Thoracic aorta (tissue), 2 donors: ENCODE results near the gene PARP9. TPM values are rescaled to one million over a fixed set of nuclear protein-coding genes. Genes with fewer than 3 reads are reported as not detected.

Experiments
- ATAC-seq: fragments of 150-250 bp; one replicate; pipeline ENCODE4 v1.8.0; 2017; ENCODE audit warnings: low read depth; ENCODE audit not compliant: insufficient number of reproducible peaks, low FRiP score
- DNase-seq: peaks from one replicate; pipeline ENCODE4 v3.0.0-alpha.2; 2020; ENCODE audit warnings: low spot score
- H3K27ac ChIP-seq, 2 donors: fragments of 200-600 bp; sonication (generic); 1 replicate in 1 of 2; 2 replicates in 1 of 2; pipeline ENCODE4 v1.5.1; 2016; ENCODE audit warnings: mild to moderate bottlenecking in 2 of 2, moderate library complexity in 2 of 2
- H3K27me3 ChIP-seq: fragments of 200-600 bp; sonication (generic); replicated peaks from 2 replicates; pipeline ENCODE4 v1.6.0; 2016; ENCODE audit warnings: mild to moderate bottlenecking; ENCODE audit not compliant: insufficient read depth
- H3K36me3 ChIP-seq: fragments of 200-600 bp; sonication (generic); one replicate; pipeline ENCODE4 v1.5.1; 2016
- H3K4me1 ChIP-seq, 2 donors: fragments of 200-600 bp; sonication (generic); 1 replicate in 1 of 2; 2 replicates in 1 of 2; pipeline versions ENCODE4 v1.5.1 to v1.6.0; 2016; ENCODE audit warnings: low read depth in 2 of 2, mild to moderate bottlenecking in 1 of 2; ENCODE audit not compliant: control insufficient read depth in 1 of 2
- H3K4me3 ChIP-seq: fragments of 200-600 bp; sonication (generic); 2 replicates; pipeline ENCODE4 v1.5.1; 2016; ENCODE audit warnings: mild to moderate bottlenecking
- H3K9me3 ChIP-seq: fragments of 200-600 bp; sonication (generic); 2 replicates; pipeline ENCODE4 v1.5.1; 2016
- CTCF ChIP-seq: fragments of 200-600 bp; sonication (generic); IDR thresholded peaks from one replicate; pipeline ENCODE4 v1.5.1; 2019; ENCODE audit warnings: antibody characterized with exemption
- total RNA-seq, 2 donors: library from RNA; depleted of rRNA; stranded (reverse); fragments of >200 nt; gene quantifications; one replicate each; pipeline versions ENCODE4 v1.1.0 to v1.2.3, GENCODE V29; 2016

The PARP9 gene
- total RNA-seq, 2 donors from 2014 or later: 31.8 to 38.0 TPM

- Histone ChIP-seq H3K4me3 (no peak overlapping the region), H3K9me3 (peaks cover 13% of the 10 kb centered on the region), H3K27ac (no peak overlapping the region), H3K36me3 (no peaks in the 10 kb centered on the region), H3K27me3 (no peaks in the 10 kb centered on the region), H3K4me1 (no peaks in the 10 kb centered on the region)
- DNase-seq (no peak), ATAC-seq (no peak)
- TF ChIP-seq CTCF: no peak
Measured at GRCh38 chr3:122582390-122582789, 18.3 kb upstream of the PARP9 start.

GRCh38 chr3:122581622-122582021 is 17.5 kb upstream of the PARP9 start:
- Histone ChIP-seq H3K36me3 (no peaks in the 10 kb centered on the region), H3K4me3 (no peak overlapping the region), H3K27me3 (no peaks in the 10 kb centered on the region), H3K27ac (no peak overlapping the region), H3K9me3 (peaks cover 13% of the 10 kb centered on the region), H3K4me1 (no peaks in the 10 kb centered on the region)
- no peak for TF ChIP-seq CTCF
- no peak for ATAC-seq
- no peak for DNase-seq

- Histone ChIP-seq H3K4me1 (no peaks in the 10 kb centered on the region), H3K4me3 (no peak overlapping the region), H3K9me3 (peaks cover 13% of the 10 kb centered on the region), H3K36me3 (no peaks in the 10 kb centered on the region), H3K27ac (no peak overlapping the region), H3K27me3 (no peaks in the 10 kb centered on the region)
- no peak for ATAC-seq
- DNase-seq: no peak
- TF ChIP-seq CTCF: no peak
Measured at GRCh38 chr3:122580470-122580869, 16.4 kb upstream of the PARP9 start.

GRCh38 chr3:122578069-122578740 is 14.1 kb upstream of the PARP9 start:
- H3K27me3 ChIP-seq: no peaks in the 10 kb centered on the region
- peak overlapping the region; percentile 71 for H3K4me3 ChIP-seq
- no peak for DNase-seq
- no peaks in the 10 kb centered on the region for H3K36me3 ChIP-seq
- no peak for TF ChIP-seq CTCF
- no peak for ATAC-seq
- H3K4me1 ChIP-seq: no peaks in the 10 kb centered on the region
- H3K9me3 ChIP-seq: peaks cover 13% of the 10 kb centered on the region
- no peak overlapping the region for H3K27ac ChIP-seq

GRCh38 chr3:122577409-122578031 is 13.4 kb upstream of the PARP9 start, which contains the start of gene PARP15:
TSS of gene PARP15 (plus strand) at chr3:122577650. CDS start at chr3:122577668, 18 bp downstream.
- H3K27me3 ChIP-seq: no peaks in the 10 kb centered on the region
- H3K4me1 ChIP-seq: no peaks in the 10 kb centered on the region
- no peak for ATAC-seq
- peaks cover 11% of the 10 kb centered on the region for H3K9me3 ChIP-seq
- H3K36me3 ChIP-seq: no peaks in the 10 kb centered on the region
- TF ChIP-seq CTCF: no peak
- H3K27ac ChIP-seq: no peak within 1 kb of the TSS
- DNase-seq: no peak
- peak within 1 kb of the TSS; percentile 71 for H3K4me3 ChIP-seq
